ENCODE results near the gene RAB3D.

Gene RAB3D, protein sequence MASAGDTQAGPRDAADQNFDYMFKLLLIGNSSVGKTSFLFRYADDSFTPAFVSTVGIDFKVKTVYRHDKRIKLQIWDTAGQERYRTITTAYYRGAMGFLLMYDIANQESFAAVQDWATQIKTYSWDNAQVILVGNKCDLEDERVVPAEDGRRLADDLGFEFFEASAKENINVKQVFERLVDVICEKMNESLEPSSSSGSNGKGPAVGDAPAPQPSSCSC

DNA sequence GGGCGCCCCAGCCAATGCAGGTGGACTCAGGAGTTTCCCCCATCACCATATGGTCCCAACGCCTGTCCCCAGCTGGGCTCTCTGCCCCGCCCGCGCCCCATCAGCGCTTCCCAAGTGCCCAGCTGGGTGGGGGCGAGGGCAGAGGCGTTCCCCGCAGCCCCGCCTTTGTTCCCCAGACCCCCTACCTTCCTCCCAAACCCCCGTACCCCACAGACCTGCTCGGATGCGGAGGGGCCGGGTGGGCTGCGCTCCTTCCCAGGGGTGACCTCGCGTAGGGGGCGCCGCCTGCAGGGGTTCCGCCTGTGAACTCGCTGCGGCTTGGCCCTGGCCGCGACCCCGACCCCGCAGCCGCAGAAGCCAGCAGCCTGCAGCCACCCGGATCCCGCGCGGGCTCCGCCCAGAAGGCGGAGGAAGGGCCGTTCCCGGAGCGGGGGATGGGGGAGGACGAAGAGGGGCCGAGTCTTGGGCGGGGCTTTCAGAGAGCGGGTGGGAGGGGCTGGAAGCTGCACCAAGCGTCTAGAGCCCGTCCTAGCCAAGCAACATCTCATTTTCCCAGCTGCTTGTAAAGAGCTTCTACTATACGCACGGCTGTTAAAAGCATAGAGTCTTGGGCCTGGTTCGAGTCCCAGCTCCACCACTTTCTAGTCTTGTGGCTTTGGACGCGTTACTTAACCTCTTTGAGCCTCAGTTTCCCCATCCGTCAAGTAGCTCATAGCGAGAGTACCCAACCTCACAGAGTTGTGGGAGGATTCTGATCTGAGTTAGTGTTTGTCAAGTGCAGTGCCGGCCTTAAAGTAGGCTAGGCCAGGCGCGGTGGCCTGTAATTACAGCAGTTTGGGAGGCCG, at the start of gene RAB3D:
TSS of gene RAB3D (minus strand) at position 404 of the 845 bp plus-strand sequence. CDS start 2,258 bp downstream, outside the sequence.
- peak within 1 kb of the TSS; percentile 60 for H3K9ac ChIP-seq
- H4K20me1 ChIP-seq (ENCODE audit: insufficient read depth), result no peaks in the 10 kb centered on the region
- H3K4me3 ChIP-seq (IDR thresholded peaks at IDR 0.05; ENCODE audit: insufficient read depth, low read depth, low read length), result no peak within 1 kb of the TSS
- TF ChIP-seq, protein P1, sequence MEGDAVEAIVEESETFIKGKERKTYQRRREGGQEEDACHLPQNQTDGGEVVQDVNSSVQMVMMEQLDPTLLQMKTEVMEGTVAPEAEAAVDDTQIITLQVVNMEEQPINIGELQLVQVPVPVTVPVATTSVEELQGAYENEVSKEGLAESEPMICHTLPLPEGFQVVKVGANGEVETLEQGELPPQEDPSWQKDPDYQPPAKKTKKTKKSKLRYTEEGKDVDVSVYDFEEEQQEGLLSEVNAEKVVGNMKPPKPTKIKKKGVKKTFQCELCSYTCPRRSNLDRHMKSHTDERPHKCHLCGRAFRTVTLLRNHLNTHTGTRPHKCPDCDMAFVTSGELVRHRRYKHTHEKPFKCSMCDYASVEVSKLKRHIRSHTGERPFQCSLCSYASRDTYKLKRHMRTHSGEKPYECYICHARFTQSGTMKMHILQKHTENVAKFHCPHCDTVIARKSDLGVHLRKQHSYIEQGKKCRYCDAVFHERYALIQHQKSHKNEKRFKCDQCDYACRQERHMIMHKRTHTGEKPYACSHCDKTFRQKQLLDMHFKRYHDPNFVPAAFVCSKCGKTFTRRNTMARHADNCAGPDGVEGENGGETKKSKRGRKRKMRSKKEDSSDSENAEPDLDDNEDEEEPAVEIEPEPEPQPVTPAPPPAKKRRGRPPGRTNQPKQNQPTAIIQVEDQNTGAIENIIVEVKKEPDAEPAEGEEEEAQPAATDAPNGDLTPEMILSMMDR (conservative IDR thresholded peaks at IDR 0.05; ENCODE audit: low read depth, low read length), result no peak
- peak within 1 kb of the TSS; percentile 76 for H3K4me2 ChIP-seq
- H2AFZ ChIP-seq (ENCODE audit: low read depth), result peak within 1 kb of the TSS; percentile 94
- no peaks in the 10 kb centered on the region for H3K79me2 ChIP-seq (ENCODE audit: insufficient read depth, low read depth)
- H3K36me3 ChIP-seq (ENCODE audit: insufficient read depth), result no peaks in the 10 kb centered on the region
- no peak within 1 kb of the TSS for H3K27ac ChIP-seq
- H3K27me3 ChIP-seq (ENCODE audit: insufficient read depth, low read depth), result no peaks in the 10 kb centered on the region
- peaks cover 19% of the 10 kb centered on the region for H3K4me1 ChIP-seq (ENCODE audit: low read depth, poor library complexity, severe bottlenecking)

DNA sequence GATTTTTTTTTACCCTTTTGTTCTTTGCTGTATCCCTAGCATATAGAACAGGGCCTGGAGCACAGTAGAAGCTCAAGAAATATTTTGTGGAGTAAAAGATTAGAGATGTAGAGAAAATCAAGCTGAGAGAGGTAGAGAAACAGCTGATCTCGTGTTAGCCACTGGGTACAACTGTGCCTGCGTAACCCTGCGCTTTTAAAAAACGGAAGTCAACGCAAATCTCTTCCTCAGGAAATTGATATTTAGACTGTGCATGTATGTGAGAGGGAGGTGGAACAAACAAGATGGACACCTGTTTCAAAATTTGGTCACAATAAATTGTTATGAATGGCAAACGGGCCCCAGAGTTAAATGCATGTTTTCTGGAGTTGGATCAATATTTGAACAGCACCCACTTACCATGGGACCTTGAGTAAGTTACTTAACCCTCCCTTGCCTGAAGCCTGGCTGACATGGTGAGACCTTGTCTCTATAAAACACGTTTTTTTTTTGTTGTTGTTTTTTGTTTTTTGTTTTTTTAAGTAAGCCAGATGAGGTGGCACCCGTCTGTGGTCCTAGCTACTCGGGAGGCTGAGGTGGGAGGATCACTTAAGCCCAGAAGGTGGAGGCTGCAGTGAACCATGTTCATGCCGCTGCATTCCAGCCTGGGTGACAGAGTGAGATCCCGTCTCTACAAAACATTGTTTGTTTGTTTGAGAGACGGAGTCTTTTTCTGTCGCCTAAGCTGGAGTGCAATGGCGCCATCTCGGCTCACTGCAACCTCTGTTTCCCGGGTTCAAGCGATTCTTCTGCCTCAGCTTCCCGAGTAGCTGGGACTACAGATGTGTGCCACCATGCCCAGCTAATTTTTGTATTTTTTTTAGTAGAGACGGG, 47.9 kb upstream of the RAB3D start:
- Histone ChIP-seq H3K27ac (no peak overlapping the region), H3K9ac (no peak overlapping the region), H3K4me1 (ENCODE audit: low read depth, poor library complexity, severe bottlenecking) (peaks cover 1% of the 10 kb centered on the region), H3K4me2 (no peak overlapping the region), H3K79me2 (ENCODE audit: insufficient read depth, low read depth) (no peaks in the 10 kb centered on the region), H3K4me3 (IDR thresholded peaks at IDR 0.05; ENCODE audit: insufficient read depth, low read depth, low read length) (no peak overlapping the region), H2AFZ (ENCODE audit: low read depth) (no peak overlapping the region), H3K27me3 (ENCODE audit: insufficient read depth, low read depth) (no peaks in the 10 kb centered on the region; the same call in 1 of the 2 replicates), H4K20me1 (ENCODE audit: insufficient read depth) (no peaks in the 10 kb centered on the region), H3K36me3 (ENCODE audit: insufficient read depth) (no peaks in the 10 kb centered on the region)
- TF ChIP-seq, protein P1 (conservative IDR thresholded peaks at IDR 0.05; ENCODE audit: low read depth, low read length), result no peak

DNA sequence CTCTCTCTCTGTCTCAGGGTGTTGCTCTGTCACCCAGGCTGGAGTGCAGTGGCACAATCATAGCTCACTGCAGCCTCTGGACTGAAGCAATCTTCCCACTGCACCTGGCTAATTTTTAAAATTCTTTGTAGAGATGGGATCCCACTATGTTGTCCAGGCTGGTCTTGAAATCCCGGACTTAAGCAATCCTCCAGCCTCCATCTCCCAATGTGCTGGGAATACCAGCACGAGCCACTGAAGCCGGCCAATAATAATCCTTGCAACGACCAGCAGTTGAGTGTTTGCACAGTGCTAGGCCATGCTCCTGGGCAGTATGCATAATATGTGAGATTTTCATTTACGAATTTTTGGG, 45.3 kb upstream of the RAB3D start:
- H3K4me2 ChIP-seq, result no peak overlapping the region
- H3K27ac ChIP-seq, result no peak overlapping the region
- no peak overlapping the region for H2AFZ ChIP-seq (ENCODE audit: low read depth)
- H3K27me3 ChIP-seq (ENCODE audit: insufficient read depth, low read depth), result no peaks in the 10 kb centered on the region; the same call in 1 of the 2 replicates
- H3K4me3 ChIP-seq (IDR thresholded peaks at IDR 0.05; ENCODE audit: insufficient read depth, low read depth, low read length), result no peak overlapping the region
- H3K9ac ChIP-seq, result no peak overlapping the region
- TF ChIP-seq, protein P1 (conservative IDR thresholded peaks at IDR 0.05; ENCODE audit: low read depth, low read length), result no peak
- no peaks in the 10 kb centered on the region for H3K36me3 ChIP-seq (ENCODE audit: insufficient read depth)
- no peaks in the 10 kb centered on the region for H3K79me2 ChIP-seq (ENCODE audit: insufficient read depth, low read depth)
- peaks cover 13% of the 10 kb centered on the region for H3K4me1 ChIP-seq (ENCODE audit: low read depth, poor library complexity, severe bottlenecking)
- no peaks in the 10 kb centered on the region for H4K20me1 ChIP-seq (ENCODE audit: insufficient read depth)

DNA sequence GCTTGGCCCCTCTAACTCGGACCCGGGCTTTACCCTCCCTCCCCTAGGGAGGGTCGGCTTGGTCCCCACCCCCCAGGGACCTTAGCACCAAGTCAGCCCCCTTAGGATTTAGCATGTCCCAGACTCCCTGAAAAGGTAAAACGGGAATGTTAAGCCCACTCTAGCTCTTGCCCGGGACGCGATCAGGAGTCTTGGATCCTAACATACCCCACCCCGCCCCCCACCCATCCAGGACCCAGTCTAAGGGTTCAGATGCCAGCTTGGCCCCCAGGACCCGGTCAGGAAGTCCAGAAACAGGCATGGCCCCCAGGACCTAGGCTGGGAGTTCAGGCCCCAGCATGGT, 44.2 kb upstream of the RAB3D start:
- H3K36me3 ChIP-seq (ENCODE audit: insufficient read depth), result no peaks in the 10 kb centered on the region
- no peak overlapping the region for H3K9ac ChIP-seq
- H3K79me2 ChIP-seq (ENCODE audit: insufficient read depth, low read depth), result no peaks in the 10 kb centered on the region
- no peak overlapping the region for H2AFZ ChIP-seq (ENCODE audit: low read depth)
- H3K4me3 ChIP-seq (IDR thresholded peaks at IDR 0.05; ENCODE audit: insufficient read depth, low read depth, low read length), result no peak overlapping the region
- TF ChIP-seq, protein P1 (conservative IDR thresholded peaks at IDR 0.05; ENCODE audit: low read depth, low read length), result no peak
- H3K4me1 ChIP-seq (ENCODE audit: low read depth, poor library complexity, severe bottlenecking), result peaks cover 13% of the 10 kb centered on the region
- no peak overlapping the region for H3K4me2 ChIP-seq
- no peak overlapping the region for H3K27ac ChIP-seq
- no peaks in the 10 kb centered on the region; the same call in 1 of the 2 replicates for H3K27me3 ChIP-seq (ENCODE audit: insufficient read depth, low read depth)
- no peaks in the 10 kb centered on the region for H4K20me1 ChIP-seq (ENCODE audit: insufficient read depth)

Measured in KMS-11 (cell line).